NT2/D1 (cell line): ENCODE results near the gene LPP.

ENCODE experiments used
- DNase-seq: peaks from one replicate; pipeline ENCODE4 v3.0.0-alpha.2; 2011; ENCODE audit warnings: low read depth, low spot score
- H3K27me3 ChIP-seq: 2 replicates; pipeline ENCODE4 v1.6.0; 2011; ENCODE audit warnings: mild to moderate bottlenecking; ENCODE audit not compliant: insufficient read length, insufficient read depth
- H3K36me3 ChIP-seq: 2 replicates; pipeline ENCODE4 v1.6.1; 2011; ENCODE audit warnings: mild to moderate bottlenecking, low read length, mixed read lengths; ENCODE audit not compliant: insufficient read depth, insufficient read length
- H3K4me1 ChIP-seq: 2 replicates; pipeline ENCODE4 v1.5.1; 2011; ENCODE audit not compliant: insufficient read depth, insufficient read length
- H3K4me3 ChIP-seq: 2 replicates; pipeline ENCODE4 v1.5.1; 2011; ENCODE audit warnings: low read depth; ENCODE audit not compliant: insufficient read length
- H3K9ac ChIP-seq: 2 replicates; pipeline ENCODE4 v1.6.0; 2011; ENCODE audit warnings: low read depth; ENCODE audit not compliant: insufficient read length
- H3K9me3 ChIP-seq: 2 replicates; pipeline ENCODE4 v1.5.1; 2011; ENCODE audit warnings: mild to moderate bottlenecking, low read length; ENCODE audit not compliant: insufficient read depth
- SUZ12 ChIP-seq: IDR thresholded peaks from 2 replicates; pipeline ENCODE4 v1.6.1; 2011; ENCODE audit not compliant: insufficient read length, insufficient read depth; ENCODE audit errors: extremely low read depth
- YY1 ChIP-seq: IDR thresholded peaks from 2 replicates; pipeline ENCODE4 v1.6.1; 2011; ENCODE audit not compliant: insufficient read length, insufficient read depth
- ZNF274 ChIP-seq: IDR thresholded peaks from 2 replicates; pipeline ENCODE4 v1.6.1; 2011; ENCODE audit warnings: mild to moderate bottlenecking, low read depth, low read length

Gene LPP

DNA sequence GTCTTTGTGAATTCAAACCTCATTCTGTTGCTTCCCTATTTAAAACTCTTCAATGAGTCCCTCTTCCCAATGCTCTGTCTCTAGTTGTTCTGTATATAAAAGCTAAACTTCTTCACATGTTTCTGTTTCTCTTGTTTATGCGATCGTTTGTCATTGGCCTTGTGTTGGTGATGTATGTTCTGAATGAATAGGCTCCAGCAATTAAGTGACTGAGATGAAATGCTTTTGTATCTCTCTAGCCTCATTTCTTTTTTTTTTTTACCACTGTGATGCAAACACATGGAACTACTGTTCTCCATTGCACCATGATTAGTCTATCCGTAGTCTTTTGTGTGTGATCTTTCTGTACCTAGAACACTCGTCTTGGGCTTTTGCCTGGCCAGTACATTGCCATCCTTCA lies 637.4 kb downstream of the LPP start:
- H3K27me3 ChIP-seq = no peaks in the 10 kb centered on the region
- H3K9me3 ChIP-seq = no peaks in the 10 kb centered on the region; the same call in 1 of the 2 replicates
- no peaks in the 10 kb centered on the region for H3K4me1 ChIP-seq

DNA sequence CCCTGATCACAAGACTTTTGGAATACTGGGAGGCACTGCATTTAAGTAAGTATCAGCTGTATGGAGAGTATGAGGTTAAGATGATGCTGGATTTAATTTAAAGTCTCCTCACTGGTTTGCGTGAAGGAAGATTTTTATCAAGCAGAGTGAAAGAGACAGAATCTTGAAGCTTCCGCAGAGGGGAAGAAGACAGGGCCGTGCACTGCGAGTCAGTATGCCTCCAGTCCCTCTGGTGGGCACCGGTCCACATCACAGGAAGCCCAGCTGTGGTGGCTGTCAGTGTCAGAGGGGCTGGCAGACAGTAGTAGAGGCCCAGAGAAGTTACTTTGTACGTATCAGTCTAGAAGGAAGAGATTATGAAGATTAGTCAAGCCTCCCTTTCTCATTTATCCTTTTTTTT lies 638.8 kb downstream of the LPP start:
- TF ChIP-seq SUZ12 (no peak), ZNF274 (no peak), YY1 (no peak)
- Histone ChIP-seq H3K27me3 (no peaks in the 10 kb centered on the region), H3K4me1 (no peaks in the 10 kb centered on the region), H3K36me3 (no peaks in the 10 kb centered on the region), H3K9me3 (no peaks in the 10 kb centered on the region; the same call in 1 of the 2 replicates), H3K9ac (no peak overlapping the region), H3K4me3 (no peak overlapping the region)
- no peak for DNase-seq

More for the DNA sequence above, 637.4 kb downstream of the LPP start:
- H3K4me3 ChIP-seq = no peak overlapping the region
- no peak for DNase-seq
- H3K9ac ChIP-seq = no peak overlapping the region
- no peak for TF ChIP-seq SUZ12
- TF ChIP-seq ZNF274 = no peak
- TF ChIP-seq YY1 = no peak
- no peaks in the 10 kb centered on the region for H3K36me3 ChIP-seq

DNA sequence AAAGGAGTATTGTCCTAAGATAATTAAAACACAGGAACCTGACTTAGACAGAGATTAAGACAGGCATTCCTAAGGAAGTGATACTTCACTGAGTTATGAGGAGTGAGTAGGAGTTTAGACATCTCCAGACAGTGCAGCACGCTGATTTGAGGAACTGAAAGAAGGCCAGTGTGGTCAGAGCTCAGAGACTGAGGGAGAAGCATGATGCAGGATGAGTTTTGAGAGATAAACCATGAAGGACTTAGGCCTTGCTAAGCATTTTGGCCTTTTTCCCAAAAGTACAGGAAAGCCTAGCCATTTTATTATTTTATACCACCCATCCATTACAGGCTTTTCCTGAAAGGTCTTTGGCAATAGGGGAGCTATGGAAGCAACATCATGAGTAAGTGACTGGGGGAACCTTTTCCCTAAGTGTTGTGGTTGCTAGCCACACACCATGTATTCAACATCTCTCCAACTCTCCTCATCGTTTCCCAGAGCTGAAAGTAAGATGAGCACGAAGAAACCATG lies 642.2 kb downstream of the LPP start:
- H3K4me1 ChIP-seq = no peaks in the 10 kb centered on the region
- no peak for DNase-seq
- H3K4me3 ChIP-seq = no peak overlapping the region
- no peak overlapping the region for H3K9ac ChIP-seq
- no peaks in the 10 kb centered on the region; the same call in 1 of the 2 replicates for H3K9me3 ChIP-seq
- TF ChIP-seq ZNF274 (no peak), YY1 (no peak), SUZ12 (no peak)
- H3K27me3 ChIP-seq = no peaks in the 10 kb centered on the region
- no peaks in the 10 kb centered on the region for H3K36me3 ChIP-seq

DNA sequence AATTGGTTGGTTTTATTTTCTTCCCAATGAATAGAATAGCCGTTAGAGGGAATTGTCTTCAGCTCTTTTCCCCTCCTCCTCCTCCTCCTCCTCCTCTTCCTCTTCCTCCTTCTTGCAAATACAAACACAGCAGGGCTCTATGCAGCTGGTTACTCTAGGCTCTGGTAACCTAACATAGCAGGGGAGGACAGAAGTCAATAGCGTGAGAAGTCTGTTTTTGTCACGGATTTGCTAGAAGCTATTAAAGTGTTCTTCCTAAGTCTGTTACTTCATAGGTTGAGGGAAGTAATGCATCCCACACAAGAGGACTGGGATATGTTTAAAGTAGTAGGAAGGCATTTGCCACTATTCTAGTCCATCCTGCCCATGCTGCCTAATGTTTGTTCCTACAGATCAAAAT lies 643.1 kb downstream of the LPP start:
- Histone ChIP-seq H3K4me3 (no peak overlapping the region), H3K4me1 (no peaks in the 10 kb centered on the region), H3K27me3 (no peaks in the 10 kb centered on the region), H3K36me3 (no peaks in the 10 kb centered on the region), H3K9me3 (no peaks in the 10 kb centered on the region; the same call in 1 of the 2 replicates), H3K9ac (no peak overlapping the region)
- no peak for DNase-seq
- no peak for TF ChIP-seq ZNF274
- no peak for TF ChIP-seq SUZ12
- no peak for TF ChIP-seq YY1

DNA sequence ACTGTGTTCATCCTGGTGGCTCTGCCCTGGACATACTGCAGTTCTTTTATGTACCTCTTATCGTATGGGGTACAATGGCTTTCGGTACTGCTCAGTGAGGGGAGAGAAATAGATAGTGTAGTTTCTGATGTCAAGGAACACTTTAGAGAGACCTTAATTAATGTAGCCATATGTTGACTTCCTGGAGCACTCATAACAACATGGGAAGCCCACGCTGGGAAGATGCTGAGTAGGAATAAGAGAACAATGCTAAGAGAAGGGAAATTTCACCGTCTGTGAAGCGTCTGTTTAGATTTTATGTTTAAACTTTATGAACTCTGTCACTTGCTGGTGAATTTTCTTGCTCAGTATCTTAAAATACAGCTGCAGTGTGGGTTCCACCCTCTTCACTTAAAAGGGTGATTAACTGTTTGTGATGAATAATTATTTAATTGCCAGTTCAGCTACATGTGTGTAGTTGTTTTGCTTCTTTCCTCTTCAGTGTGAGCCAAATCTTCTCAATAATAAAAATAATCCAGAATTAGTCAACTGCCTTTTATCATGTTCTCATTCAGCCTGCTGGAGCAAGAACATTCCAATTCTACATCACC lies 644.7 kb downstream of the LPP start:
- Histone ChIP-seq H3K4me1 (no peaks in the 10 kb centered on the region), H3K36me3 (no peaks in the 10 kb centered on the region), H3K9me3 (no peaks in the 10 kb centered on the region; the same call in 1 of the 2 replicates), H3K9ac (no peak overlapping the region), H3K4me3 (no peak overlapping the region), H3K27me3 (no peaks in the 10 kb centered on the region)
- no peak for TF ChIP-seq SUZ12
- no peak for TF ChIP-seq ZNF274
- TF ChIP-seq YY1 = no peak
- no peak for DNase-seq

DNA sequence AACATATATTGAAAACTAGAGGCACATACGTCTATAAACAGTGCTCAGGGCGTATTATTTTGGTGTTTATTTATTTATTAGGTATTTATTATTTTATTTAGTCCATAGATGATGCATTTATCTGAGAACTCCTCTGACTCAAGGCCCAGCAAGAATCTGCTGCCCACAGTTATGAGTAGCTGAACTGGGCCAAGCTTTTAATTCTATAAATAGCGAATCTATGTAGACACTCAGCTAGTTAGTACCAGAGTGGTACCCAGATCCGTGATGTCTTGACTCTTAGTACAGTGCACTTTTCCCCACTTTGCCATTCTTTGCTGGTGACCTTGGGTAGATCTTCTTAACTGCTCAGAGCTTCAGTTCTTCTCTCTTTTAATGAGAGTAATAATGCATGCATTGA lies 647.4 kb downstream of the LPP start:
- no peaks in the 10 kb centered on the region for H3K36me3 ChIP-seq
- H3K27me3 ChIP-seq = no peaks in the 10 kb centered on the region
- H3K4me1 ChIP-seq = no peaks in the 10 kb centered on the region
- peaks cover 1% of the 10 kb centered on the region; the same call in 1 of the 2 replicates for H3K9me3 ChIP-seq
- no peak for DNase-seq
- H3K9ac ChIP-seq = no peak overlapping the region
- no peak overlapping the region for H3K4me3 ChIP-seq
- TF ChIP-seq ZNF274 = no peak
- no peak for TF ChIP-seq SUZ12
- no peak for TF ChIP-seq YY1

DNA sequence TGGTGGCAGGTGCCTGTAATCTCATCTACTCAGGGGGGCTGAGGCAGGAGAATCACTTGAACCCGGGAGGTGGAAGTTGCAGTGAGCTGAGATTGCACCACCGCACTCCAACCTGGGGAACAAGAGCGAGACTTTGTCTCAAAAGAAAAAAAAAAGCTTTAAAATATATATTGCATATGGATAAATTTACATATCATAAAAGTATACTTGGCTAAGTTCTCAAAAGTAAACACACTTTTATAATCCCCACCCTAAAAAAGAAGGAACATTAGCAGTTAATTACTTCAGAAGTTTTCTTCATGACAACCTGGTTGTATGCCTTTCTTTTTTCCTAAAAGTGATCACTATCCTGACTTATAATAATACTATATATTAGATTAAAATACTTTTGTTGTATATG lies 648.7 kb downstream of the LPP start:
- Histone ChIP-seq H3K9me3 (peaks cover 14% of the 10 kb centered on the region), H3K27me3 (no peaks in the 10 kb centered on the region), H3K9ac (no peak overlapping the region), H3K4me1 (no peaks in the 10 kb centered on the region), H3K4me3 (no peak overlapping the region), H3K36me3 (no peaks in the 10 kb centered on the region)
- no peak for DNase-seq
- no peak for TF ChIP-seq YY1
- TF ChIP-seq ZNF274 = no peak
- TF ChIP-seq SUZ12 = no peak
